Spleen (tissue), 11 donors: ENCODE results near the gene PRSS27. TPM values are rescaled to one million over a fixed set of nuclear protein-coding genes. Genes with fewer than 3 reads are reported as not detected.
A peak's percentile ranks its signal among the peaks of the same experiment; 100 is the strongest.

Experiments used
- DNase-seq: peaks from one replicate; pipeline ENCODE4 v3.0.0-alpha.2; 2020
- H3K27ac ChIP-seq, 8 donors: fragments of 200-600 bp; sonication (generic) in 7 of 8; 1 replicate in 4 of 8; 2 replicates in 4 of 8; pipeline versions ENCODE4 v1.5.0 to v1.8.0; 2016 to 2021; ENCODE audit warnings: inconsistent platforms in 4 of 8, mild to moderate bottlenecking in 4 of 8, moderate library complexity in 1 of 8
- H3K27me3 ChIP-seq, 7 donors: fragments of 200-600 bp; sonication (generic) in 6 of 7; replicated peaks in 1 of 7; 1 replicate in 4 of 7; 2 replicates in 3 of 7; pipeline versions ENCODE4 v1.5.0 to v1.8.0; 2016 to 2021; ENCODE audit warnings: inconsistent platforms in 3 of 7, mild to moderate bottlenecking in 1 of 7
- H3K36me3 ChIP-seq, 6 donors: fragments of 200-600 bp; sonication (generic) in 5 of 6; 1 replicate in 4 of 6; 2 replicates in 2 of 6; pipeline versions ENCODE4 v1.5.0 to v1.8.0; 2016 to 2021; ENCODE audit warnings: inconsistent platforms in 2 of 6
- H3K4me1 ChIP-seq, 6 donors: fragments of 200-600 bp; sonication (generic) in 5 of 6; 1 replicate in 3 of 6; 2 replicates in 3 of 6; pipeline versions ENCODE4 v1.5.0 to v1.8.0; 2016 to 2021; ENCODE audit warnings: inconsistent platforms in 3 of 6
- H3K4me3 ChIP-seq, 8 donors: fragments of 200-600 bp; sonication (generic) in 7 of 8; 1 replicate in 4 of 8; 2 replicates in 4 of 8; pipeline versions ENCODE4 v1.5.0 to v1.8.0; 2016 to 2021; ENCODE audit warnings: inconsistent platforms in 4 of 8, mild to moderate bottlenecking in 4 of 8, moderate library complexity in 2 of 8
- H3K9me3 ChIP-seq, 8 donors: fragments of 200-600 bp; sonication (generic) in 7 of 8; 1 replicate in 4 of 8; 2 replicates in 4 of 8; pipeline versions ENCODE4 v1.5.0 to v1.8.0; 2016 to 2021; ENCODE audit warnings: inconsistent platforms in 4 of 8
- POLR2A ChIP-seq, 3 donors: fragments of 450-650 bp; IDR thresholded peaks; one replicate each; pipeline ENCODE4 v1.5.1; 2017; ENCODE audit warnings: antibody characterized with exemption in 3 of 3, mild to moderate bottlenecking in 1 of 3
- POLR2AphosphoS5 ChIP-seq, 3 donors: sonication (generic); formaldehyde crosslinking; IDR thresholded peaks; one replicate each; pipeline ENCODE4 v1.5.1; 2017; ENCODE audit warnings: antibody characterized with exemption in 3 of 3
- WGBS, 5 donors: extraction: QIAGEN DNeasy Blood & Tissue Kit in 3 of 5; methylation state at CpG; one replicate each; pipeline versions ENCODE4 v1.1.5 to v1.1.7; 2013 to 2018; 5-methylcytosine and 5-hydroxymethylcytosine counted together
- intact Hi-C: fragments of 100-400 bp; cut with DNase I; formaldehyde crosslinking; loops from one replicate; pipeline ENCODE4 v1.15.0; 2023; ENCODE audit warnings: low total_unique reads
- polyA plus RNA-seq, 3 donors: library from polyadenylated mRNA; stranded (reverse); fragments of 200-250 nt; gene quantifications; one replicate each; pipeline ENCODE4 v1.2.1, GENCODE V29; 2013
- total RNA-seq, 7 donors: library from RNA; depleted of rRNA in 3 of 7; stranded (reverse); fragments of >200 nt in 3 of 7; fragmentation: NEBNext Ultra II Directional in 4 of 7; extraction: Animal tissue kit (Norgen Biotek cat#: 25700) in 4 of 7; gene quantifications; one replicate each; pipeline versions ENCODE4 v1.1.0 to v1.2.1, GENCODE V29; 2016 to 2021
- TF ChIP-seq, protein P1 (sequence below), 11 experiments: fragments of 200-600 bp in 7 of 11; fragments of 450-650 bp in 4 of 11; sonication (generic) in 4 of 11; IDR thresholded peaks in 8 of 11; conservative IDR thresholded peaks in 3 of 11; 1 replicate in 7 of 11; 2 replicates in 4 of 11; pipeline versions ENCODE4 v1.4.0 to v1.8.0; 2016 to 2021; ENCODE audit warnings: antibody characterized with exemption in 11 of 11, inconsistent platforms in 4 of 11, mild to moderate bottlenecking in 1 of 11
- donor health status: healthy with polysubstance abuse.
- donor health status: DM: no; HTN: no; CAD: no; lungs with moderate emphysema.
- donor health status: DM: no; HTN: no; CAD: no.
- donor health status: Bipolar disorder and iron deficiency.
- donor health status: healthy.
- donor health status: DM: no; HTN: no; CAD: no.
- donor health status: DM: yes; HTN: yes; CAD: no.

Gene PRSS27
- total and polyA plus RNA-seq, 10 donors = 0.84 to 2.1 (median 1.2) TPM

- WGBS, 5 donors = 76 to 83% (median 81%) methylated on average over 10 to 20 of the region's 20 CpGs
- Histone ChIP-seq H3K36me3 (peaks cover 0 to 53% (median 39%) of the 10 kb centered on the region in 6 donors), H3K27me3 (peaks cover 0 to 13% (median 0%) of the 10 kb centered on the region in 7 donors), H3K27ac (no peak overlapping the region), H3K4me1 (peaks cover 0 to 2% (median 1%) of the 10 kb centered on the region in 6 donors), H3K9me3 (no peaks in the 10 kb centered on the region), H3K4me3 (no peak overlapping the region)
- TF ChIP-seq POLR2AphosphoS5 (IDR thresholded peaks at IDR 0.05) (no peak), POLR2A (IDR thresholded peaks at IDR 0.05) (no peak)
- TF ChIP-seq, protein P1, sequence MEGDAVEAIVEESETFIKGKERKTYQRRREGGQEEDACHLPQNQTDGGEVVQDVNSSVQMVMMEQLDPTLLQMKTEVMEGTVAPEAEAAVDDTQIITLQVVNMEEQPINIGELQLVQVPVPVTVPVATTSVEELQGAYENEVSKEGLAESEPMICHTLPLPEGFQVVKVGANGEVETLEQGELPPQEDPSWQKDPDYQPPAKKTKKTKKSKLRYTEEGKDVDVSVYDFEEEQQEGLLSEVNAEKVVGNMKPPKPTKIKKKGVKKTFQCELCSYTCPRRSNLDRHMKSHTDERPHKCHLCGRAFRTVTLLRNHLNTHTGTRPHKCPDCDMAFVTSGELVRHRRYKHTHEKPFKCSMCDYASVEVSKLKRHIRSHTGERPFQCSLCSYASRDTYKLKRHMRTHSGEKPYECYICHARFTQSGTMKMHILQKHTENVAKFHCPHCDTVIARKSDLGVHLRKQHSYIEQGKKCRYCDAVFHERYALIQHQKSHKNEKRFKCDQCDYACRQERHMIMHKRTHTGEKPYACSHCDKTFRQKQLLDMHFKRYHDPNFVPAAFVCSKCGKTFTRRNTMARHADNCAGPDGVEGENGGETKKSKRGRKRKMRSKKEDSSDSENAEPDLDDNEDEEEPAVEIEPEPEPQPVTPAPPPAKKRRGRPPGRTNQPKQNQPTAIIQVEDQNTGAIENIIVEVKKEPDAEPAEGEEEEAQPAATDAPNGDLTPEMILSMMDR (IDR thresholded peaks at IDR 0.05 in 8 of 11, conservative IDR thresholded peaks at IDR 0.05 in 3 of 11) = no peak
- peak; percentile 74 for DNase-seq
- intact Hi-C loops = no loop called here
Measured at GRCh38 chr16:2710021-2710710, 9.9 kb downstream of the PRSS27 start.

GRCh38 chr16:2709588-2709984, 10.4 kb downstream of the PRSS27 start:
- H3K27ac ChIP-seq = no peak overlapping the region
- peaks cover 0 to 7% (median 0%) of the 10 kb centered on the region in 7 donors for H3K27me3 ChIP-seq
- WGBS, 5 donors = 93 to 96% (median 94%) methylated on average over 7 to 10 of the region's 10 CpGs; no CpG with 5 or more reads in 1 of the 5 donors
- no peaks in the 10 kb centered on the region for H3K4me1 ChIP-seq
- H3K4me3 ChIP-seq = no peak overlapping the region
- TF ChIP-seq POLR2A (IDR thresholded peaks at IDR 0.05) (no peak), POLR2AphosphoS5 (IDR thresholded peaks at IDR 0.05) (peak in 1 of 3 donors; percentile 8)
- H3K36me3 ChIP-seq = peaks cover 0 to 58% (median 45%) of the 10 kb centered on the region in 6 donors
- H3K9me3 ChIP-seq = no peaks in the 10 kb centered on the region
- intact Hi-C loops = no loop called here
- DNase-seq = peak; percentile 58

GRCh38 chr16:2708955-2709587, 11.0 kb downstream of the PRSS27 start:
- Histone ChIP-seq H3K9me3 (no peaks in the 10 kb centered on the region), H3K27me3 (peaks cover 0 to 2% (median 0%) of the 10 kb centered on the region in 7 donors), H3K4me1 (no peaks in the 10 kb centered on the region), H3K4me3 (no peak overlapping the region), H3K36me3 (peaks cover 0 to 64% (median 50%) of the 10 kb centered on the region in 6 donors), H3K27ac (no peak overlapping the region)
- DNase-seq = peak; percentile 56
- intact Hi-C loops = no loop called here
- WGBS, 5 donors = 93 to 97% (median 95%) methylated on average over 17 to 22 of the region's 22 CpGs
- TF ChIP-seq POLR2AphosphoS5 (IDR thresholded peaks at IDR 0.05) (no peak), POLR2A (IDR thresholded peaks at IDR 0.05) (no peak)
- TF ChIP-seq, protein P1 (IDR thresholded peaks at IDR 0.05 in 8 of 11, conservative IDR thresholded peaks at IDR 0.05 in 3 of 11) = no peak

DNA sequence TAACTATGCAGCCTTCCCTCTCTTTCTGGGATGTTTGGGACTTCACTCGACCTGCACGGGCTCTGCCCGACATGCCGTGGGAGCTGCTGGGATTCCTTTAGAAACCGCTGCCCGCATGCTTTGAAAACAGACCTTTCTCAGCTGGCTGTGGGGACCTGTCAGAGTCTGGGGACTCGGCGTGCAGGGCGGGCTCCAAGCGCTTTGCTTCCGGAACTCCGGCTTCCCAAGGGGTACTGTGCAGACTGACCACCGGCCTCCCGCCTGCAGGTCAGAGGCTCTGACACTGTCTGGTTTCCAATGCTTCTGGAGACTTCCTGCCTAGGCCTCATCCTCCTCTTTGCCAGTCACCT, 11.8 kb downstream of the PRSS27 start:
- no peak overlapping the region for H3K27ac ChIP-seq
- H3K36me3 ChIP-seq = peaks cover 0 to 72% (median 58%) of the 10 kb centered on the region in 6 donors
- DNase-seq = no peak
- no peaks in the 10 kb centered on the region for H3K9me3 ChIP-seq
- H3K4me3 ChIP-seq = no peak overlapping the region
- WGBS, 5 donors = 94 to 98% (median 97%) methylated on average over 14 of the region's 14 CpGs
- H3K4me1 ChIP-seq = no peaks in the 10 kb centered on the region
- intact Hi-C loops = no loop called here
- no peak for TF ChIP-seq POLR2AphosphoS5 (IDR thresholded peaks at IDR 0.05)
- no peak for TF ChIP-seq POLR2A (IDR thresholded peaks at IDR 0.05)
- TF ChIP-seq, protein P1 (IDR thresholded peaks at IDR 0.05 in 8 of 11, conservative IDR thresholded peaks at IDR 0.05 in 3 of 11) = no peak
- no peaks in the 10 kb centered on the region for H3K27me3 ChIP-seq
